Common myeloid progenitor, CD34-positive (primary cell): Measurements from ENCODE around the gene WDR82.
"Not testable (repeated sequence)": the region's sequence is repeated elsewhere in the genome, so short reads cannot be mapped to it uniquely, and the experiment has no call there.

ENCODE experiments used
- CTCF ChIA-PET: fragments of 350-600 bp; sonication (Branson Sonifier 250); formaldehyde crosslinking; loops from one replicate; lab custom pipeline; 2021; ENCODE audit warnings: antibody characterized with exemption; lab: Charles Lee
- POLR2A ChIA-PET: fragments of 350-600 bp; sonication (Branson Sonifier 250); formaldehyde crosslinking; loops from one replicate; lab custom pipeline; 2021; ENCODE audit warnings: antibody characterized with exemption; lab: Charles Lee
- DNase-seq, 3 donors: peaks; one replicate each; pipeline versions ENCODE4 v3.0.0 to v3.0.0-alpha.2; 2013
- H3K27ac ChIP-seq, 2 experiments: 1 replicate in 1 of 2; 2 replicates in 1 of 2; pipeline ENCODE4 v1.7.0; 2013; ENCODE audit warnings: inconsistent platforms in 2 of 2, low read length in 2 of 2, mild to moderate bottlenecking in 2 of 2, low read depth in 1 of 2, moderate library complexity in 1 of 2; ENCODE audit not compliant: severe bottlenecking in 2 of 2, insufficient read depth in 1 of 2, poor library complexity in 1 of 2
- H3K27me3 ChIP-seq, 5 experiments: replicated peaks in 2 of 5; 1 replicate in 3 of 5; 2 replicates in 2 of 5; pipeline versions ENCODE4 v1.6.1 to v1.7.0; 2013; ENCODE audit warnings: low read length in 4 of 5, mild to moderate bottlenecking in 2 of 5, moderate library complexity in 2 of 5, inconsistent platforms in 1 of 5; ENCODE audit not compliant: insufficient read depth in 5 of 5, control insufficient read depth in 4 of 5
- H3K36me3 ChIP-seq, 4 experiments: 1 replicate in 2 of 4; 2 replicates in 2 of 4; pipeline versions ENCODE4 v1.6.1 to v1.7.0; 2013; ENCODE audit warnings: low read length in 3 of 4, control low read depth in 1 of 4, mild to moderate bottlenecking in 1 of 4; ENCODE audit not compliant: control insufficient read depth in 4 of 4, insufficient read depth in 4 of 4
- H3K4me1 ChIP-seq, 4 experiments: 1 replicate in 3 of 4; 2 replicates in 1 of 4; pipeline versions ENCODE4 v1.6.1 to v1.7.1; 2013; ENCODE audit warnings: low read length in 3 of 4, mild to moderate bottlenecking in 3 of 4, control low read depth in 1 of 4, inconsistent platforms in 1 of 4, moderate library complexity in 1 of 4; ENCODE audit not compliant: control insufficient read depth in 4 of 4, insufficient read depth in 4 of 4; ENCODE audit errors: control extremely low read depth in 1 of 4
- H3K4me3 ChIP-seq, 7 experiments: 1 replicate in 4 of 7; 2 replicates in 3 of 7; pipeline versions ENCODE4 v1.5.1 to v1.7.0; 2013; ENCODE audit warnings: mild to moderate bottlenecking in 7 of 7, low read length in 6 of 7, moderate library complexity in 6 of 7, inconsistent platforms in 2 of 7, low read depth in 2 of 7, control low read depth in 1 of 7; ENCODE audit not compliant: insufficient read depth in 4 of 7, control insufficient read depth in 1 of 7; ENCODE audit errors: extremely low read depth in 1 of 7
- H3K9me3 ChIP-seq, 5 experiments: 1 replicate in 4 of 5; 2 replicates in 1 of 5; pipeline versions ENCODE4 v1.6.1 to v1.7.1; 2013; ENCODE audit warnings: low read length in 4 of 5, mild to moderate bottlenecking in 2 of 5, inconsistent platforms in 1 of 5, low read depth in 1 of 5, moderate library complexity in 1 of 5; ENCODE audit not compliant: control insufficient read depth in 4 of 5, insufficient read depth in 2 of 5; ENCODE audit errors: control extremely low read depth in 1 of 5
- WGBS: methylation state at CpG from one replicate; pipeline ENCODE4 v1.1.5; 2013; ENCODE audit not compliant: insufficient coverage; 5-methylcytosine and 5-hydroxymethylcytosine counted together

The WDR82 gene

GRCh38 chr3:52289338-52289746 is 10.9 kb upstream of the WDR82 start:
- peaks cover 0 to 21% (median 13%) of the 10 kb centered on the region in 4 experiments for H3K4me1 ChIP-seq
- POLR2A ChIA-PET: interaction anchor here (0.6 to 2.4 kb wide), 2 partner anchors 10 kb away, joined by 3 to 15 read pairs; partner anchors contain the start of gene WDR82
- no peaks in the 10 kb centered on the region for H3K9me3 ChIP-seq
- no CpG with 5 or more reads among the region's 1 CpG for WGBS
- H3K36me3 ChIP-seq: peaks cover 9 to 33% (median 23%) of the 10 kb centered on the region in 4 experiments
- no peaks in the 10 kb centered on the region for H3K27me3 ChIP-seq
- no peak overlapping the region for H3K27ac ChIP-seq
- DNase-seq: no peak
- H3K4me3 ChIP-seq: no peak overlapping the region
- CTCF ChIA-PET: interaction anchor here (0.8 to 21.1 kb wide), 13 partner anchors 8 to 80 kb away, joined by 3 to 471 read pairs (median 14); partner anchors contain the start of gene TLR9

- ChIA-PET CTCF (interaction anchor here (0.8 to 21.1 kb wide), 12 partner anchors 8 to 79 kb away, joined by 3 to 471 read pairs (median 16); partner anchors contain the start of gene TLR9), POLR2A (interaction anchor here (2.4 kb wide), 1 partner anchor 10 kb away, joined by 15 read pairs; the partner anchor contains the start of gene WDR82)
- no peak for DNase-seq
- peaks cover 0 to 21% (median 13%) of the 10 kb centered on the region in 4 experiments for H3K4me1 ChIP-seq
- no peaks in the 10 kb centered on the region for H3K27me3 ChIP-seq
- H3K4me3 ChIP-seq: peak overlapping the region in 5 of 7 experiments; percentile 86 to 98 (median 91)
- no peaks in the 10 kb centered on the region for H3K9me3 ChIP-seq
- H3K27ac ChIP-seq: peak overlapping the region in 1 of 2 experiments; percentile 99
- H3K36me3 ChIP-seq: peaks cover 9 to 30% (median 22%) of the 10 kb centered on the region in 4 experiments
- 98% methylated on average over 5 of the region's 6 CpGs for WGBS
Measured at GRCh38 chr3:52288674-52289073, 10.2 kb upstream of the WDR82 start.

GRCh38 chr3:52286777-52287110 is 8.3 kb upstream of the WDR82 start:
- Histone ChIP-seq H3K4me3 (peak overlapping the region in 6 of 7 experiments; percentile 86 to 98 (median 92)), H3K4me1 (peaks cover 9 to 40% (median 24%) of the 10 kb centered on the region in 4 experiments), H3K27ac (peak overlapping the region in 1 of 2 experiments; percentile 99), H3K36me3 (peaks cover 3 to 10% (median 8%) of the 10 kb centered on the region in 4 experiments), H3K27me3 (no peaks in the 10 kb centered on the region), H3K9me3 (no peaks in the 10 kb centered on the region)
- ChIA-PET CTCF (interaction anchor here (0.7 to 21.1 kb wide), 4 partner anchors 10 to 64 kb away, joined by 3 to 471 read pairs (median 44); partner anchors contain the start of gene TLR9), POLR2A (interaction anchor here (1.6 to 2.4 kb wide), 2 partner anchors 8 to 47 kb away, joined by 4 to 15 read pairs; partner anchors contain the start of genes TWF2 and WDR82)
- 93% methylated on average over 8 of the region's 8 CpGs for WGBS
- no peak for DNase-seq

- H3K27me3 ChIP-seq, H3K36me3 ChIP-seq, H3K9me3 ChIP-seq, H3K4me3 ChIP-seq, H3K27ac ChIP-seq, DNase-seq: not testable (repeated sequence)
- ChIA-PET POLR2A (interaction anchor here (0.9 to 1.6 kb wide), 2 partner anchors 42 to 45 kb away, joined by 3 to 4 read pairs; partner anchors contain the start of gene TWF2), CTCF (interaction anchor here (0.9 to 21.1 kb wide), 10 partner anchors 13 to 64 kb away, joined by 3 to 471 read pairs (median 5); partner anchors contain the start of gene TLR9)
- peaks cover 18 to 55% (median 33%) of the 10 kb centered on the region in 4 experiments for H3K4me1 ChIP-seq
- WGBS: 100% methylated on average over 4 of the region's 4 CpGs
Measured at GRCh38 chr3:52284051-52284450, 5.6 kb upstream of the WDR82 start.

- no peaks in the 10 kb centered on the region for H3K27me3 ChIP-seq
- peaks cover 18 to 50% (median 28%) of the 10 kb centered on the region in 4 experiments for H3K4me1 ChIP-seq
- ChIA-PET CTCF (interaction anchor here (0.9 to 21.1 kb wide), 8 partner anchors 20 to 63 kb away, joined by 4 to 471 read pairs (median 6); no protein-coding TSS in a partner anchor), POLR2A (interaction anchor here (0.9 to 1.6 kb wide), 2 partner anchors 42 to 44 kb away, joined by 3 to 4 read pairs; partner anchors contain the start of gene TWF2)
- peak overlapping the region in 1 of 2 experiments; percentile 46 for H3K27ac ChIP-seq
- H3K4me3 ChIP-seq: no peak overlapping the region
- 100% methylated on average over 1 of the region's 1 CpG for WGBS
- no peaks in the 10 kb centered on the region for H3K36me3 ChIP-seq
- H3K9me3 ChIP-seq: no peaks in the 10 kb centered on the region
- no peak for DNase-seq
Measured at GRCh38 chr3:52283306-52283705, 4.9 kb upstream of the WDR82 start.

- 29% methylated on average over 6 of the region's 8 CpGs for WGBS
- no peaks in the 10 kb centered on the region for H3K36me3 ChIP-seq
- peaks cover 19 to 51% (median 33%) of the 10 kb centered on the region in 4 experiments for H3K4me1 ChIP-seq
- H3K9me3 ChIP-seq: no peaks in the 10 kb centered on the region
- POLR2A ChIA-PET: interaction anchor here (1.6 kb wide), 1 partner anchor 43 kb away, joined by 4 read pairs; the partner anchor contains the start of gene TWF2
- peak overlapping the region in 4 of 7 experiments; percentile 17 to 52 (median 30) for H3K4me3 ChIP-seq
- no peaks in the 10 kb centered on the region for H3K27me3 ChIP-seq
- peak overlapping the region; percentile 28 to 70 for H3K27ac ChIP-seq
- DNase-seq: peak in 2 of 3 donors; percentile 59 to 74
- CTCF ChIA-PET: interaction anchor here (0.7 to 21.1 kb wide), 12 partner anchors 8 to 102 kb away, joined by 3 to 471 read pairs (median 5); partner anchors contain the start of genes TLR9 and TWF2
Measured at GRCh38 chr3:52281981-52282801, 3.7 kb upstream of the WDR82 start.
